ENCODE results near the gene DHX15. TPM values are rescaled to one million over a fixed set of nuclear protein-coding genes. Genes with fewer than 3 reads are reported as not detected.

Gene DHX15
- total and polyA plus RNA-seq, 2 of the 8 experiments (the other 6 are each of a cell fraction or from before 2014, with no cell fraction given): 126 to 286 TPM

GRCh38 chr4:24565054-24565453, 19.3 kb downstream of the DHX15 start (continued):
- TF ChIP-seq SAP30 (IDR thresholded peaks at IDR 0.05; ENCODE audit: insufficient read depth, insufficient replicate concordance, low read length) (no peak), POLR2A (IDR thresholded peaks at IDR 0.05; ENCODE audit: control extremely low read depth in 1 of 2, low read depth in 2 of 2, low read length in 2 of 2) (no peak), TCF12 (IDR thresholded peaks at IDR 0.05; ENCODE audit: low read depth, low read length) (no peak), USF2 (IDR thresholded peaks at IDR 0.05; ENCODE audit: low read length) (no peak)
